22Rv1 (cell line): ENCODE measurements around the gene ANXA8.

ENCODE experiments used
- ZFX ChIP-seq: fragments of 450-650 bp; IDR thresholded peaks from 2 replicates; pipeline ENCODE4 v1.6.1; 2017; ENCODE audit warnings: antibody characterized with exemption, borderline replicate concordance
- TF ChIP-seq, protein P1 (sequence below): fragments of 450-650 bp; IDR thresholded peaks from 2 replicates; pipeline ENCODE4 v1.5.1; 2017; ENCODE audit warnings: mild to moderate bottlenecking

GRCh38 chr10:47441938-47442337, 42.0 kb downstream of the ANXA8 start:
- TF ChIP-seq, protein P1, sequence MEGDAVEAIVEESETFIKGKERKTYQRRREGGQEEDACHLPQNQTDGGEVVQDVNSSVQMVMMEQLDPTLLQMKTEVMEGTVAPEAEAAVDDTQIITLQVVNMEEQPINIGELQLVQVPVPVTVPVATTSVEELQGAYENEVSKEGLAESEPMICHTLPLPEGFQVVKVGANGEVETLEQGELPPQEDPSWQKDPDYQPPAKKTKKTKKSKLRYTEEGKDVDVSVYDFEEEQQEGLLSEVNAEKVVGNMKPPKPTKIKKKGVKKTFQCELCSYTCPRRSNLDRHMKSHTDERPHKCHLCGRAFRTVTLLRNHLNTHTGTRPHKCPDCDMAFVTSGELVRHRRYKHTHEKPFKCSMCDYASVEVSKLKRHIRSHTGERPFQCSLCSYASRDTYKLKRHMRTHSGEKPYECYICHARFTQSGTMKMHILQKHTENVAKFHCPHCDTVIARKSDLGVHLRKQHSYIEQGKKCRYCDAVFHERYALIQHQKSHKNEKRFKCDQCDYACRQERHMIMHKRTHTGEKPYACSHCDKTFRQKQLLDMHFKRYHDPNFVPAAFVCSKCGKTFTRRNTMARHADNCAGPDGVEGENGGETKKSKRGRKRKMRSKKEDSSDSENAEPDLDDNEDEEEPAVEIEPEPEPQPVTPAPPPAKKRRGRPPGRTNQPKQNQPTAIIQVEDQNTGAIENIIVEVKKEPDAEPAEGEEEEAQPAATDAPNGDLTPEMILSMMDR, result no peak
- TF ChIP-seq ZFX, result no peak
